ENCODE data around the gene LRRN2. TPM values are rescaled to one million over a fixed set of nuclear protein-coding genes. Genes with fewer than 3 reads are reported as not detected.

Gene LRRN2
- polyA plus RNA-seq, 1 experiment = not detected

- TF ChIP-seq CTCF (IDR thresholded peaks at IDR 0.05; ENCODE audit: low read depth, low read length) = no peak
- CTCF ChIA-PET = interaction anchor here (0.9 to 11.6 kb wide), 3 partner anchors 10 to 232 kb away, joined by 3 to 364 read pairs (median 24); no protein-coding TSS in a partner anchor
- POLR2A ChIA-PET = no interaction called here
- Histone ChIP-seq H3K27me3 (ENCODE audit: control insufficient read depth, insufficient read depth, low read length) (peaks cover 6% of the 10 kb centered on the region), H3K9me3 (ENCODE audit: control insufficient read depth, insufficient read depth, low read length) (peaks cover 2% of the 10 kb centered on the region; the same call in 1 of the 2 replicates), H3K27ac (ENCODE audit: low read depth, low read length) (no peak overlapping the region), H3K4me3 (ENCODE audit: low read depth, low read length) (no peak overlapping the region)
- DNase-seq (ENCODE audit: low read depth, low spot score) = no peak
Observed at GRCh38 chr1:204575221-204576190, 110.0 kb downstream of the LRRN2 start.

GRCh38 chr1:204574865-204575163 is 110.7 kb downstream of the LRRN2 start:
- no peak for TF ChIP-seq CTCF (IDR thresholded peaks at IDR 0.05; ENCODE audit: low read depth, low read length)
- Histone ChIP-seq H3K27ac (ENCODE audit: low read depth, low read length) (no peak overlapping the region), H3K4me3 (ENCODE audit: low read depth, low read length) (no peak overlapping the region), H3K9me3 (ENCODE audit: control insufficient read depth, insufficient read depth, low read length) (peaks cover 4% of the 10 kb centered on the region; the same call in 1 of the 2 replicates), H3K27me3 (ENCODE audit: control insufficient read depth, insufficient read depth, low read length) (peaks cover 6% of the 10 kb centered on the region)
- no peak for DNase-seq (ENCODE audit: low read depth, low spot score)
- ChIA-PET POLR2A (no interaction called here), CTCF (interaction anchor here (1.0 to 11.6 kb wide), 4 partner anchors 9 to 415 kb away, joined by 3 to 364 read pairs (median 14); no protein-coding TSS in a partner anchor)

- DNase-seq (ENCODE audit: low read depth, low spot score) = no peak
- no peak overlapping the region for H3K27ac ChIP-seq (ENCODE audit: low read depth, low read length)
- TF ChIP-seq CTCF (IDR thresholded peaks at IDR 0.05; ENCODE audit: low read depth, low read length) = no peak
- POLR2A ChIA-PET = no interaction called here
- no peak overlapping the region for H3K4me3 ChIP-seq (ENCODE audit: low read depth, low read length)
- H3K27me3 ChIP-seq (ENCODE audit: control insufficient read depth, insufficient read depth, low read length) = peaks cover 6% of the 10 kb centered on the region
- CTCF ChIA-PET = interaction anchor here (1.0 to 11.6 kb wide), 4 partner anchors 8 to 415 kb away, joined by 3 to 364 read pairs (median 14); no protein-coding TSS in a partner anchor
- peaks cover 4% of the 10 kb centered on the region; the same call in 1 of the 2 replicates for H3K9me3 ChIP-seq (ENCODE audit: control insufficient read depth, insufficient read depth, low read length)
Observed at GRCh38 chr1:204574016-204574864, 111.3 kb downstream of the LRRN2 start.

GRCh38 chr1:204572923-204573922 is 112.3 kb downstream of the LRRN2 start:
- Histone ChIP-seq H3K4me3 (ENCODE audit: low read depth, low read length) (no peak overlapping the region), H3K27ac (ENCODE audit: low read depth, low read length) (no peak overlapping the region), H3K9me3 (ENCODE audit: control insufficient read depth, insufficient read depth, low read length) (peaks cover 4% of the 10 kb centered on the region; the same call in 1 of the 2 replicates), H3K27me3 (ENCODE audit: control insufficient read depth, insufficient read depth, low read length) (peaks cover 6% of the 10 kb centered on the region)
- DNase-seq (ENCODE audit: low read depth, low spot score) = no peak
- CTCF ChIA-PET = interaction anchor here (1.4 to 11.6 kb wide), 3 partner anchors 7 to 234 kb away, joined by 5 to 364 read pairs (median 24); no protein-coding TSS in a partner anchor
- no peak for TF ChIP-seq CTCF (IDR thresholded peaks at IDR 0.05; ENCODE audit: low read depth, low read length)
- POLR2A ChIA-PET = no interaction called here
